Activated CD8-positive, alpha-beta memory T cell treated with anti-CD3 and anti-CD28 coated beads for 1 hour (primary cell): ENCODE data around the gene INKA2.

Experiments
- DNase-seq, 2 donors: peaks; one replicate each; pipeline ENCODE4 v3.0.0-alpha.2; 2020; ENCODE audit warnings: low read depth in 1 of 2; ENCODE audit errors: extremely low read depth in 1 of 2

Gene INKA2

DNA sequence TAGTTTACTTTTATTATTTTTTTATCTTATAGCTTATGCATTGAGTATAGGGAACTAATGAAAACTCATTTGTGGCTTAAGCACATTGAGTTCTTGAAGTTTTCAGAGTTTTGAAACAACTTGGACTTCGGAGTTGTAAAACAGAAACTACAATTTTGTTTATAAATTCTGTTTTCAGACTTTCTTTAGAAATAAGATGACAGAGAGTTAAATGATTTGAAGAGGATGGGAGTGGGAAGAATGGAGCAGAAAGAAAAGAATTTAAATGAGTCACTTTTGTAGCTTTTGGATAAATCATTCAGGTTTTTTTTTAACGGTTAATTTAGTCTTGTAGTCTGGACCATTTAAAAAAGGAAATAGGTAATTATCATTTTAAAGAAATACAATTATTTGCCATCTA is 32.3 kb downstream of the INKA2 start:
- DNase-seq = no peak

GRCh38 chr1:111705841-111706240 is 33.4 kb downstream of the INKA2 start:
- no peak for DNase-seq

GRCh38 chr1:111704776-111705175 is 34.4 kb downstream of the INKA2 start:
- DNase-seq = no peak

GRCh38 chr1:111704240-111704639 is 35.0 kb downstream of the INKA2 start:
- no peak for DNase-seq

DNA sequence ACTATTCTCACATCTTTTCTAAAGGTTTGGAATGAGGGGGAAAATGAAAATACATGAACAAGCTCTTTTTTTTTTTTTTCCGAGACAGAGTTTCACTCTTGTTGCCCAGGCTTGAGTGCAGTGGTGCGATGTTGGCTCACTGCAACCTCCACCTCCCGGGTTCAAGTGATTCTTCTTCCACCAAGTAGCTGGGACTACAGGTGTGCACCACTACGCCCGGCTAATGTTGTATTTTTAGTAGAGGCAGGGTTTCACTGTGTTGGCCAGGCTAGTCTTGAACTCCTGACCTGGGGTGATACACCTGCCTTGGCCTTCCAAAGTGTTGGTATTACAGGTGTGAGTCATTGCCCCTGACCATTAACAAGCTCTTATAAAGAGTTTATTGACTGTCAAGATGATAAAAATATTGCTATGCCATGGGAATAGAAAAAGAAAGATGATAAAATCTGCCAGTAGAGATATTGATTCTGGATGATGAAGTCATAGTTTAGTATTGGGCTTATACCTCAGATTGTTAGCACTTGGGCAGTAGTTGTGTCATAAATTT is 36.6 kb downstream of the INKA2 start:
- no peak for DNase-seq

- DNase-seq = no peak
These were observed 39.9 kb downstream of the INKA2 start for GRCh38 chr1:111699268-111699667.

DNA sequence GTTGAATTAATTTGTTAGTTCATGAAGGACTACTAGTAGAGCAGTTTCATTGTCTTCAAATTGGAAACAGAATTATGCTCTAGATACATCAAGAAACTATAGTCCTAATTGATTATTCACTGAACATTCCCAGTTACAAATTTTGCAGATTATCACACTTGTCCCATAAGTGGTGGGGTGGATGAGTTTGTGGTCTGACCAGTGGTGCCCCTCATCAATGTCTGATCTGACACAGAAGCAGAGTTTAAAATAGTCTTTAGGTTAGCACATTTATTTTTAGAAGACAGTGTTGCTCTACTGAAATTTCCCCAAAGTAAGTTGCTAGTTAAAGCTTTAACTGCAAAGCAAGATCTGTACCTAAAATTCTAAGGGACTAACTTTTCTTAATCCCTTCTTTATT is 42.9 kb downstream of the INKA2 start:
- no peak for DNase-seq

DNA sequence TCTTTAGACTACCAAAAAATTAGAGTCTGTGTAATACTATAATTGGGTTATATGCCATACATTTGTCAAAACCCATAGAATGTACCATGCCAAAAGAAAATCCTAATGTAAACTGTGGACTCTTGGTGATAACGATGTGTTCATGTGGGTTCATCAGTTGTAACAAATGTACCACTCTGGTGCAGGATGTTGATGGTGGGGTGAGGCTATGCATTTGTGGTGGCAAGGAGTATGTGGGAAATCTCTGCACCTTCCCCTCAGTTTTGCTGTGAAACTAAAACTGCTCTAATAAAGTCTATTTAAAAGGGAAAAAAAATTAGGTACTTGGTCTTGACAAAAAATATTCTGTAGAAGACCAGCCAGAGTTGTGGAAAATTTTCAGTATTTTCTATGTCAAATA is 43.4 kb downstream of the INKA2 start:
- no peak for DNase-seq

GRCh38 chr1:111691886-111692285 is 47.3 kb downstream of the INKA2 start:
- no peak for DNase-seq

DNA sequence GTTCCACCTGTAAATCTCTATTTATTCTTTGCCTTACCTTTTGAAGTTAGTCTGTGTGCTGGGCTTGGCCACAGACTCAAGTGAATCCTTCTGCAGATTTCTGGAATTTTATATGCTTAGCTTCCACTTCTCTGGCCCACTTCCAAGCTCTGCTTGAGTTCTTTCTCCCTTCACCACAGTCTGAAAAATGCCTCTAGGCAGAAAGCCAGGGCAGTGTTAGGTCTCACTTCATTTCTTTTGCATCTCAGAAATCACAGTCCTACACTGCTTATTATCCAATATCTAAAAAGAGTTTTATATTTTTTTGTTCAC is 48.9 kb downstream of the INKA2 start:
- no peak for DNase-seq
